Measurements from ENCODE around the gene LATS2. TPM values are rescaled to one million over a fixed set of nuclear protein-coding genes. Genes with fewer than 3 reads are reported as not detected.

Gene LATS2
- total RNA-seq, 2 experiments from 2014 or later: 6.2 to 6.5 TPM

- Histone ChIP-seq H3K27me3 (ENCODE audit: control insufficient read depth in 1 of 2, insufficient read depth in 2 of 2, low read length in 2 of 2) (no peaks in the 10 kb centered on the region), H3K27ac (ENCODE audit: low read depth in 1 of 2, low read length in 2 of 2) (no peak overlapping the region), H3K4me1 (ENCODE audit: insufficient read depth, low read length) (no peaks in the 10 kb centered on the region), H3K9me3 (ENCODE audit: control insufficient read depth in 1 of 2, insufficient read depth in 1 of 2, low read length in 2 of 2) (peaks cover 0 to 10% of the 10 kb centered on the region in 2 experiments), H3K36me3 (ENCODE audit: insufficient read depth, low read length) (no peaks in the 10 kb centered on the region), H3K4me3 (ENCODE audit: low read length) (no peak overlapping the region)
- intact Hi-C loops (cut with DNase I, micrococcal nuclease): no loop called here
- ATAC-seq (ENCODE audit: poor library complexity) (no peak), DNase-seq (no peak)
- Mint-ChIP-seq H3K4me3 (no peak overlapping the region), H3K27me3 (peaks cover 4% of the 10 kb centered on the region), H3K9me3 (no peaks in the 10 kb centered on the region), H3K4me1 (ENCODE audit: low read depth) (peaks cover 2% of the 10 kb centered on the region), H3K36me3 (ENCODE audit: low read depth) (no peaks in the 10 kb centered on the region), H3K27ac (no peak overlapping the region)
- ChIA-PET POLR2A (no interaction called here), CTCF (no interaction called here)
- no peak for TF ChIP-seq CTCF (IDR thresholded peaks at IDR 0.05)
These were observed 73.1 kb downstream of the LATS2 start for GRCh38 chr13:20988033-20988908.

GRCh38 chr13:20987599-20987998 lies 73.8 kb downstream of the LATS2 start:
- Mint-ChIP-seq H3K27me3 (peaks cover 4% of the 10 kb centered on the region), H3K4me3 (no peak overlapping the region), H3K4me1 (ENCODE audit: low read depth) (no peaks in the 10 kb centered on the region), H3K36me3 (ENCODE audit: low read depth) (no peaks in the 10 kb centered on the region), H3K9me3 (no peaks in the 10 kb centered on the region), H3K27ac (no peak overlapping the region)
- POLR2A ChIA-PET: no interaction called here
- H3K27ac ChIP-seq (ENCODE audit: low read depth in 1 of 2, low read length in 2 of 2): no peak overlapping the region
- H3K27me3 ChIP-seq (ENCODE audit: control insufficient read depth in 1 of 2, insufficient read depth in 2 of 2, low read length in 2 of 2): no peaks in the 10 kb centered on the region
- H3K36me3 ChIP-seq (ENCODE audit: insufficient read depth, low read length): no peaks in the 10 kb centered on the region
- no peak overlapping the region for H3K4me3 ChIP-seq (ENCODE audit: low read length)
- ATAC-seq (ENCODE audit: poor library complexity) (no peak), DNase-seq (no peak)
- H3K9me3 ChIP-seq (ENCODE audit: control insufficient read depth in 1 of 2, insufficient read depth in 1 of 2, low read length in 2 of 2): peaks cover 0 to 10% of the 10 kb centered on the region in 2 experiments
- no peaks in the 10 kb centered on the region for H3K4me1 ChIP-seq (ENCODE audit: insufficient read depth, low read length)
- CTCF ChIA-PET: no interaction called here
- TF ChIP-seq CTCF (IDR thresholded peaks at IDR 0.05): no peak
- intact Hi-C loops (cut with DNase I, micrococcal nuclease): no loop called here

- H3K27me3 Mint-ChIP-seq: peaks cover 4% of the 10 kb centered on the region
- Histone ChIP-seq H3K9me3 (ENCODE audit: control insufficient read depth in 1 of 2, insufficient read depth in 1 of 2, low read length in 2 of 2) (peaks cover 0 to 10% of the 10 kb centered on the region in 2 experiments), H3K27me3 (ENCODE audit: control insufficient read depth in 1 of 2, insufficient read depth in 2 of 2, low read length in 2 of 2) (no peaks in the 10 kb centered on the region), H3K27ac (ENCODE audit: low read depth in 1 of 2, low read length in 2 of 2) (no peak overlapping the region), H3K4me1 (ENCODE audit: insufficient read depth, low read length) (no peaks in the 10 kb centered on the region), H3K36me3 (ENCODE audit: insufficient read depth, low read length) (no peaks in the 10 kb centered on the region), H3K4me3 (ENCODE audit: low read length) (no peak overlapping the region)
- ATAC-seq (ENCODE audit: poor library complexity) (no peak), DNase-seq (no peak)
- H3K27ac Mint-ChIP-seq: no peak overlapping the region
- ChIA-PET CTCF (no interaction called here), POLR2A (no interaction called here)
- H3K4me3 Mint-ChIP-seq: no peak overlapping the region
- H3K36me3 Mint-ChIP-seq (ENCODE audit: low read depth): no peaks in the 10 kb centered on the region
- H3K9me3 Mint-ChIP-seq: no peaks in the 10 kb centered on the region
- no peaks in the 10 kb centered on the region for H3K4me1 Mint-ChIP-seq (ENCODE audit: low read depth)
- TF ChIP-seq CTCF (IDR thresholded peaks at IDR 0.05): no peak
- intact Hi-C loops (cut with DNase I, micrococcal nuclease): no loop called here
These were observed 76.5 kb downstream of the LATS2 start for GRCh38 chr13:20984879-20985278.
